ENCODE data around the gene CLIC1. TPM values are rescaled to one million over a fixed set of nuclear protein-coding genes. Genes with fewer than 3 reads are reported as not detected.

CLIC1 gene
- total RNA-seq, 1 experiment from 2014 or later, result 432 TPM

GRCh38 chr6:31771992-31772358 is 35.6 kb upstream of the CLIC1 start:
- H4K20me1 ChIP-seq (ENCODE audit: insufficient read depth), result no peaks in the 10 kb centered on the region
- ATAC-seq, result no peak
- no peaks in the 10 kb centered on the region for H3K36me3 ChIP-seq (ENCODE audit: control insufficient read depth in 1 of 2, insufficient read depth in 2 of 2, low read length in 2 of 2)
- intact Hi-C loops (cut with micrococcal nuclease), result loop anchor here (1.0 to 5.0 kb wide), 3 partner anchors 55 to 1025 kb away; partner anchors contain the start of gene HSPA1B
- ChIA-PET CTCF (interaction anchor here (0.6 to 2.0 kb wide), 3 partner anchors 20 to 813 kb away, joined by 3 to 7 read pairs (median 3); no protein-coding TSS in a partner anchor), RAD21 (ENCODE audit: low non-redundant PET in 1 of 2, low total read pairs in 2 of 2, uncharacterized antibody in 2 of 2, unreplicated experiment in 2 of 2) (interaction anchor here in 1 of 2 experiments (0.6 to 1.4 kb wide), 3 partner anchors 58 to 180 kb away, joined by 3 to 5 read pairs (median 3); no protein-coding TSS in a partner anchor), POLR2A (interaction anchor here (0.7 to 4.8 kb wide), 3 partner anchors 25 to 58 kb away, joined by 4 to 47 read pairs (median 7); partner anchors contain the start of gene HSPA1B)
- H3K4me2 ChIP-seq (ENCODE audit: low read length), result no peak overlapping the region
- TF ChIP-seq SRF (IDR thresholded peaks at IDR 0.05; ENCODE audit: low read depth) (no peak), RAD21 (IDR thresholded peaks at IDR 0.05; ENCODE audit: low read depth) (no peak), SP1 (IDR thresholded peaks at IDR 0.05; ENCODE audit: low read depth) (no peak)
- no peak overlapping the region for H2AFZ ChIP-seq (ENCODE audit: low read depth, low read length, poor library complexity, severe bottlenecking)
- no peaks in the 10 kb centered on the region for H3K27me3 ChIP-seq (ENCODE audit: insufficient read depth, low read length)
- no peaks in the 10 kb centered on the region for H3K79me2 ChIP-seq (ENCODE audit: insufficient read depth, low read length)
- H3K27ac ChIP-seq (ENCODE audit: low read depth, low read length), result no peak overlapping the region
- no TSS peak for BruUV-seq (replicated peaks)
- DNase-seq (ENCODE audit: low read depth, low spot score), result no peak
- peaks cover 36 to 59% of the 10 kb centered on the region in 2 experiments for H3K4me1 ChIP-seq (ENCODE audit: control insufficient read depth in 1 of 2, insufficient read depth in 2 of 2, low read length in 2 of 2)
- H3K9me3 ChIP-seq (ENCODE audit: control insufficient read depth in 1 of 2, insufficient read depth in 1 of 2, low read depth in 1 of 2, low read length in 2 of 2), result no peaks in the 10 kb centered on the region
- no peaks in the 10 kb centered on the region for H3K9me2 ChIP-seq (ENCODE audit: insufficient read depth)
- H3K9ac ChIP-seq (ENCODE audit: low read length), result no peak overlapping the region
- H3K4me3 ChIP-seq (replicated peaks in 1 of 2; ENCODE audit: low read depth in 1 of 2, low read length in 2 of 2), result no peak overlapping the region

- no TSS peak for BruUV-seq (replicated peaks)
- Histone ChIP-seq H3K36me3 (ENCODE audit: control insufficient read depth in 1 of 2, insufficient read depth in 2 of 2, low read length in 2 of 2) (no peaks in the 10 kb centered on the region), H3K27me3 (ENCODE audit: insufficient read depth, low read length) (no peaks in the 10 kb centered on the region), H3K9me3 (ENCODE audit: control insufficient read depth in 1 of 2, insufficient read depth in 1 of 2, low read depth in 1 of 2, low read length in 2 of 2) (no peaks in the 10 kb centered on the region), H3K4me1 (ENCODE audit: control insufficient read depth in 1 of 2, insufficient read depth in 2 of 2, low read length in 2 of 2) (peaks cover 26 to 48% of the 10 kb centered on the region in 2 experiments), H3K27ac (ENCODE audit: low read depth, low read length) (no peak overlapping the region), H3K4me2 (ENCODE audit: low read length) (peak overlapping the region; percentile 14; the same call in 1 of the 2 replicates), H3K9me2 (ENCODE audit: insufficient read depth) (no peaks in the 10 kb centered on the region), H2AFZ (ENCODE audit: low read depth, low read length, poor library complexity, severe bottlenecking) (no peak overlapping the region), H3K4me3 (replicated peaks in 1 of 2; ENCODE audit: low read depth in 1 of 2, low read length in 2 of 2) (no peak overlapping the region), H4K20me1 (ENCODE audit: insufficient read depth) (no peaks in the 10 kb centered on the region), H3K79me2 (ENCODE audit: insufficient read depth, low read length) (no peaks in the 10 kb centered on the region), H3K9ac (ENCODE audit: low read length) (no peak overlapping the region)
- ChIA-PET RAD21 (ENCODE audit: low non-redundant PET in 1 of 2, low total read pairs in 2 of 2, uncharacterized antibody in 2 of 2, unreplicated experiment in 2 of 2) (interaction anchor here in 1 of 2 experiments (0.7 to 1.4 kb wide), 3 partner anchors 29 to 89 kb away, joined by 3 to 7 read pairs (median 3); no protein-coding TSS in a partner anchor), POLR2A (interaction anchor here (2.1 kb wide), 1 partner anchor 57 kb away, joined by 18 read pairs; the partner anchor contains the start of gene HSPA1B), CTCF (interaction anchor here (1.7 to 2.2 kb wide), 3 partner anchors 41 to 67 kb away, joined by 7 to 13 read pairs (median 10); partner anchors contain the start of genes ABHD16A, DDAH2 and HSPA1B)
- intact Hi-C loops (cut with micrococcal nuclease), result loop anchor here (5.0 kb wide), 1 partner anchor 1026 kb away; no protein-coding TSS in a partner anchor
- no peak for DNase-seq (ENCODE audit: low read depth, low spot score)
- TF ChIP-seq EZH2phosphoT487 (IDR thresholded peaks at IDR 0.05; ENCODE audit: borderline replicate concordance) (no peak), ELF1 (IDR thresholded peaks at IDR 0.05; ENCODE audit: borderline replicate concordance, low read depth) (no peak), FOSL1 (IDR thresholded peaks at IDR 0.05; ENCODE audit: low read depth) (no peak), REST (IDR thresholded peaks at IDR 0.05; ENCODE audit: low read depth) (no peak), JUND (IDR thresholded peaks at IDR 0.05) (no peak), ZFX (IDR thresholded peaks at IDR 0.05) (no peak), ATF3 (IDR thresholded peaks at IDR 0.05) (no peak), CTCF (IDR thresholded peaks at IDR 0.05 in 2 of 3, conservative IDR thresholded peaks at IDR 0.05 in 1 of 3; ENCODE audit: borderline replicate concordance in 1 of 3, insufficient read depth in 1 of 3, low read depth in 2 of 3, low read length in 2 of 3) (no peak)
- no peak for ATAC-seq
Measured at GRCh38 chr6:31770860-31771259, 34.5 kb upstream of the CLIC1 start.

Data from HCT116 (cell line).